GM19238 (cell line): ENCODE results near the gene HIVEP3.

Experiments used
- DNase-seq: peaks from one replicate; pipeline ENCODE4 v3.0.0; 2011; ENCODE audit warnings: low spot score; ENCODE audit not compliant: insufficient read length

The HIVEP3 gene

GRCh38 chr1:41691424-41691823 is 227.3 kb downstream of the HIVEP3 start:
- no peak for DNase-seq

DNA sequence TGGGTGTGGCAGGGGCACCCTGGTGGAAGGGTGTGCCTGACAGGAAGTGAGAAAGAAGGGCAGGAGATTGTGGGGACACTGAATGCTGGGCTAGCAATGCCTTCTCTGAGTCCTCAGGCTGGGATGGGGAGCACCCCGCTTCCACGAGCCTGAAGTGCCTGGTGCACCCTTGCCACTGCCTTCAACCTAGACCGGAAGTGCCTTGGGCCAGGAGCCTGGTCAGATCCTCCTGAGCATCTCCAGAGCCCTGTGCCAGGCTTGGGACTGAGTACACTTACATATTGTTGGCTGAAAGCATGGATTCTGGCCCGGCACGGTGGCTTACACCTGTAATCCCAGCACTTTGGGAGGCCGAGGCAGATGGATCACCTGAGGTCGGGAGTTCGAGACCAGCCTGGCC is 228.4 kb downstream of the HIVEP3 start:
- DNase-seq, result no peak

DNA sequence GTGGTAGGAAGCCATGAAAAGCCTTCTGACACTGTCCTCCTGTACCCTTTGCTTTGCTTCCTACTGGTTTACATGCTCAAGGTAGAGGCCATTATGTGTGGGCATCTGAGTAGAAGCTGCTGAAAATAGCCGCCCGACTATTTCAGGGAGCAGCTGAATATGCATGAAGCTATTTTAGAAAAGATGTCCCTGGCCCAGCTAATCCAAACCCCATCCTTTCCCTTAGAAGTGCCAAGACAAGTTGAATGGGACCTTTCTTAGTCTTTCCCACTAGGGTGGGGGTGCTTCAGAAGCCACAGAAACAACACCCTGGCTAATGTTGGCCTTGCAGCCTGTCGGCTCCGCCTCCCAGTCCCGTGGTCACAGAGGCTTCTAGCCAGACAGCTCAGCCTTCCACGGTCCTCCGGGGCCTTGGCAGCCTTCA is 229.2 kb downstream of the HIVEP3 start:
- DNase-seq, result no peak

- no peak for DNase-seq
These were observed 229.6 kb downstream of the HIVEP3 start for GRCh38 chr1:41689139-41689538.

- DNase-seq, result no peak
These were observed 231.7 kb downstream of the HIVEP3 start for GRCh38 chr1:41687007-41687406.

GRCh38 chr1:41683681-41684500 is 234.8 kb downstream of the HIVEP3 start:
- no peak for DNase-seq

DNA sequence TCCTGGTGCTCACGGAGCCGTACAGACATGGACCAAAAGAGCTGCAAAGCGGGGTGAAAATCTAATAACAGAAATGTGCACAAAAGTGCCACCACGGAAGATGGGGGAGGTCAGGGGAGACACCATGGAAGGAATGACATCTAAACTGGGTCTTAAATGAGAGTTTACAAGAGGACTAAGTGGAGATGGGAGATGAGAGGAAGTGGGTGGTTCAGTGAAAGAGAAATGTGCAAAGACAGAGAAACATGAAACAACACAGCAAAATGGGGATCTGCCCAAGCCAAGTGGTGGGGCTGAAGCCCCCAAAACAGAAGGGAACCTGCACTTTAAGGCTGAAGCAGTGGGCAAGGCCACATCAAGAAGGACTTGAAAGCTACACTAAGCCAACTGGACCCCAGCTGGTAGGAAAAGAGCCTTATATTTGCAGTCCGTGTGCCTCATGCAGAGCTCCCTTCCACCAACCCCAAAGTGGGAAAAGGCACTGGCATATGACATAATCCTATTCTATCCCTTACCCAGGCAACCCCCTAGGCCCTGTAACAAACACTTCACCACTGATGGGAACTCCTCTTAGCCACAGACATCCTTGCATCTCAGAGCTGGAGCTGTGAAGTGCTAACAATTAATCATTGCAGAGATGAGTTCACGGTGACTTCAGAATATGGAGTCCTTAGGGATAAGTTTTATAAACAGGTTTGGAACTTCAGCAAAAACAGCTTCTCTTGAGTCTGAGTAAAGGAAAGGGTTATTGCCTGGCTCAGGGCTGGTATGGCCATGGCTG is 235.7 kb downstream of the HIVEP3 start:
- DNase-seq, result no peak

DNA sequence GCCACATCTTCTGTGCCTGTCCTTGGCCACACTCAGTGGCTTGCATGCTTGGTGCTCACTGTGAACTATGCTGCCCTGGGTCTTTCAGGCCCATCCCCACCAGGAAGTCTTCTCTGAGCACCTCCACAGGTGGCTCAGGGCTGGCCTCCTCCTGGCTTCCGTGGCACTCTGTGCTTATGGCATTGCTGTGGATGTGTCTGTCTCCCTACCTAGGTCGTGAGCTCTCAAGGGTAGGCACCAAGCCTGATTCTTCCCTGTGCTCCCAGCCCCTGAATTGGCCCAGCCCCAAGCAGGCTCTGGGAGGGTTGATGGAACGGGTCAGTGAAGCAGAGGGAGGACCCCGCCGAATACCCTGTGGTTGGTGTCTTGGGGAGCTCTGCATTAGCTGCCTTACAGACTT is 236.6 kb downstream of the HIVEP3 start:
- no peak for DNase-seq

GRCh38 chr1:41681331-41682098 is 237.2 kb downstream of the HIVEP3 start:
- no peak for DNase-seq

- DNase-seq, result no peak
These were observed 238.7 kb downstream of the HIVEP3 start for GRCh38 chr1:41679994-41680393.

GRCh38 chr1:41679531-41679930 is 239.2 kb downstream of the HIVEP3 start:
- no peak for DNase-seq

GRCh38 chr1:41678111-41678878 is 240.4 kb downstream of the HIVEP3 start:
- no peak for DNase-seq

- DNase-seq, result no peak
These were observed 241.1 kb downstream of the HIVEP3 start for GRCh38 chr1:41677620-41678019.

- no peak for DNase-seq
These were observed 243.3 kb downstream of the HIVEP3 start for GRCh38 chr1:41675401-41675800.

GRCh38 chr1:41674522-41674921 is 244.2 kb downstream of the HIVEP3 start:
- DNase-seq, result no peak

GRCh38 chr1:41673806-41674205 is 244.9 kb downstream of the HIVEP3 start:
- DNase-seq, result peak; percentile 40

- peak; percentile 55 for DNase-seq
These were observed 245.3 kb downstream of the HIVEP3 start for GRCh38 chr1:41673378-41673777.

DNA sequence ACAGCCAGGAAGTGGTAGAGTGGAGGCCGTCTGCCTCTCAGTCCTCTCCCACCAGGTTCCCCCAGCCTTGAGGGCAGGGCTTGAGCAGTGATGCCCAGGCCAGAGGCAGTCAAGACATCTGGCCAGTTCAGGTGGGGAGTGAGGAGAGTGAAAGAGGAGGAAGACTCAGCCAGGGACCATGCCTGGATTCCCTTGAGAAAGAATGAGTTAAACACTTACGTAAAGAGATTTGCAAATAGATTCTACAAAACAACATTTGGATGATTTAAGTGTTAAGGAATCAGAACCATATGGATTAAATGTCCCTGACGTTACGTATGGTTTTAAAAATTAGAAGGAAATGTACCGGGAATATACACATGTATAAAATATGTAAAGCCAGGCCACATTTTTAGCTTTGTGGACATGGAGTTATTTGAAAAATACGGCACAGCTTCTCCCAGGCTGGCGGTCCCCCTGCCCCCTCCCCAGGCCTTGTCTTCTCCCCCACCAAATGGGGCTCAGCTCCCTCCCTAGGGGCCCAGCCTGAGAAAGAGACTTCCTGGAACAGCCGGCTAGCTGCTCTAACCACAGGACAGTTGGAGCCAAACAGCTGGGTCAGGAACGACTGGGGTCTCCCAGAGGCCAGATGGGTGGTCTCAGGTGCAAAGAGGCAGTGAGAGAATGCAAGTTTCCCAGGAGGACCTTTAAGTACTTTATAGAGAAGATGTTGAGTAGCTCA is 245.9 kb downstream of the HIVEP3 start:
- no peak for DNase-seq

DNA sequence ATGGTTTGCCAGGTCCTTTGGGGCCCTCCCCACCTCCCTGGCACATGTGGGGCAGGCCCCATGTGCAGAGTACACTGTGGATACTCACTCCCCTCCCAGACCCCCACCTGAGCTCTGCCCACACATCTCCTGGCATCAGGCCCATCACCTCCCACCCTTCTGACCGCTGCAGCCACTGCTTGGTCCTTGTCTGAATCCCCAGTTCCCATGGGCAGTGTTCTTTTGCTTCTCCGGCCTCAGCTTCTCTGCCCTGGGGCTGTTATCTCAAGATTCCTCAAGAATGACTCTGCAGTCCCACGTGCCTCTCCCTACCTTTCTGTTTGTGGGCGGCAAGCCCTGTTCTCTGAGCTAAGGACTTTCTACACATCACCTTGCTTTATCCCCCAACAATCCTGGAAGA is 246.5 kb downstream of the HIVEP3 start:
- DNase-seq, result no peak

DNA sequence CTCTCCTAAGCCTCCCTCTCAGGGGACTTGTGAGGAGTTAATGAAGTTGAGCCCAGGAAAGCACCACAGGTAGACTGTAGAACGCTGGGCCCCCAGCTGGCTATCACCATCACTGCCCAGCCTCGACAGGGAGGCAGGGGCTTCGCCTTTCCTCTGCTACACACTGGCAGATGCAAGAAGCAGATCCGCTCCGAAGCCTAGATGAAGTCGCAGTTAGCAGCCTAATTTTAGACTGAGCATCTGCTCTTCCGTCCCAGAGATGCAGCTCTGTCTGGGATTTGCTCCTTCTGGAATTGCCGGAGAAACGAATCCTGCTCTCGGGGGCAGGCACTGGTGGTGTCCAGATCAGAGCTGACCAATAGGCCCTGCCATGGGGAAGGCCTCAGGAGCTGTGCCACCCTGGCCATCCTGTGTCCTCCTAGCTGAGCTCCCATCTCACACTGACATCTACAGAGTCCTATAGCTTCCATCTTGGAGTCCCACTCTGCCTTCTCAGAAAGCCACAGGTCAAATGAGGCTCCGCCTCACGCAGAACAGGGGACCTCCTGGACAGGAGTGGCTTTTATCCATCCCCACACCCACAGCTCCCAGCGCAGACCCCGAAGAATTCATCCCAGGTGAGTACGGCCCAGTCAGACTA is 247.5 kb downstream of the HIVEP3 start:
- DNase-seq, result no peak
